ENCODE measurements around the gene GNL3L.
"Not testable (repeated sequence)": the region's sequence is repeated elsewhere in the genome, so short reads cannot be mapped to it uniquely, and the experiment has no call there.

Gene GNL3L

DNA sequence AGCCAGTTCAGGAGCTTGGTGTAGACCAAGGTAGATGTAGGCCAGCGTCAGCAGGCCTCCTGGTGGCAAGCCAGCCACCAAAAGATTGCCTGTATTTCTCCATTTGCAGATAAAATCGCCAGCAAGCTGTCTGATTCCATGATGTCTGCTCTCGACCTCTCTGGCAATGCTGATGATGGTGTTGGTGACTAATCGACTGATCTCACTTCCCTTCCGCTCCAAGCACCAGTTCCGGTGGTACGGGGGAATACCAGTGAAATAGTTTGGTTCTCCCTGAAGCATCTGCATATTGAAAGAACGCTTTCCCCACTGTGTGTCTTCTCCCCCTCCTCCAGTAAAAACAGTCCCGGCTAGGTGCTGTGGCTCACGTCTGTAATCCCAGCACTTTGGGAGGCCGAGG, 30.4 kb downstream of the GNL3L start:
- no peak for DNase-seq (ENCODE audit: low read depth in 2 of 2)

DNA sequence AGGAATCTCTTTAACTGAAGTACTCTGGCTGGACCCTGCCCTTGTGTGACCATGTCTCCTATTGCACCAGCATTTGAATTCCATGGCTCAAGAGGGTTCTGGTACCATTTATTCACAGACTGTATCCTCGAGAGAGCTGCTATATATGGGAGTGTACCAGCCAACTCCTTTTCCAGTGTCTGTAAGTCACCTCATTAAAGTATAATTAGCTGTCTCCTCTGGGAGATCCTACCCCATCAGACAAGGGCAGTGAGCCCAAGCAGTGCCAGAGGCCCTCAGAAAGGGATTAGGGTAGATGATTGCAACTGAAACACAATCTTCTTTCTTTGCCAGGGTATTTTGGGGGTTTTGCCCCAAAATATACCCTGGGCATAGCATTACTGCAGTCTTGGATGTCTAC, 31.6 kb downstream of the GNL3L start:
- DNase-seq (ENCODE audit: low read depth in 2 of 2): no peak

DNA sequence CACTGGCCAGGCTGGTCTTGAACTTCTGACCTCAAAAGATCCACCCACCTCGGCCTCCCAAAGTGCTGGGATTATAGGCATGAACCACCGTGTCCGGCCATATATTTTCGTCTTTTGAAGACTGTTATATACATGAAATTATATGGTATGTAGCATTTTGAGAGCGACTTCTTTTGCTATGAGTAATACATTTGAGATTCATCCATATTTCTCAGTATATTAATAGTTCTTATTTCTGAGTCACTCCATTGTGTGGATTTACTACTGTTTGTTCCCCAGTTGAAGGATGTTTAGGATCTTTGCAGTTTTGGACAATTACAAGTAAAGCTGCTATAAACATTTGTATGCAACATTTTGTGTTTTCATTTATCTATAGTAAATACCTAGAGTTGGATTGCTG, 34.9 kb downstream of the GNL3L start:
- DNase-seq (ENCODE audit: low read depth in 2 of 2): no peak

DNA sequence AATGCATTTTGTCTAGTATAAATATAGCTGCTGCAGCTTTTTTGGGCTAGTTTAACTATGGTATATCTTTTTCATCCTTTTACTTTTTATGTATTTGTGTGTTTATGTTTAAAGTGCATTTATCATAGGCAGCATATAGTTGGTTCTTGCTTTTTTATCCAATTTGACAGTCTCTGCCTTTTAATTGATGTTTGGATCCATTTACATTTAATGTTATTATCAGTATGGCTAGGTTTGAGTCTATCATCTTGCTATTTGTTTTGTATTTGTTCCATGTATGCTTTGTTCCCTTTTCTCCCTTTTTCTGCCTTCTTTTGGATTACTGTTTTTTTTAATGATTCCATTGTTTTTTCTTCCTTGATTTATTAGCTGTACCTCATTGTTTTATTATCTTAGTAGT, 40.3 kb downstream of the GNL3L start:
- no peak for DNase-seq (ENCODE audit: low read depth in 2 of 2)

DNA sequence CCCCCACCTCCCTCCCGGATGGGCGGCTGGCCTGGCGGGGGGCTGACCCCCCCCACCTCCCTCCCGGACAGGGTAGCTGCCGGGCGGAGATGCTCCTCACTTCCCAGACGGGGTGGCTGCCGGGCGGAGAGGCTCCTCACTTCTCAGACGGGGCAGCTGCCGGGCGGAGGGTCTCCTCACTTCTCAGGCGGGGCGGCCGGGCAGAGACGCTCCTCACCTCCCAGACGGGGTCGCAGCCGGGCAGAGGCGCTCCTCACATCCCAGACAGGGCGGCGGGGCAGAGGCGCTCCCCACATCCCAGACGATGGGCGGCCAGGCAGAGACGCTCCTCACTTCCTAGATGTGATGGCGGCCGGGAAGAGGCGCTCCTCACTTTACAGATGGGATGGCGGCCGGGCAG, 42.6 kb downstream of the GNL3L start:
- DNase-seq (ENCODE audit: low read depth in 2 of 2): not testable (repeated sequence)

DNA sequence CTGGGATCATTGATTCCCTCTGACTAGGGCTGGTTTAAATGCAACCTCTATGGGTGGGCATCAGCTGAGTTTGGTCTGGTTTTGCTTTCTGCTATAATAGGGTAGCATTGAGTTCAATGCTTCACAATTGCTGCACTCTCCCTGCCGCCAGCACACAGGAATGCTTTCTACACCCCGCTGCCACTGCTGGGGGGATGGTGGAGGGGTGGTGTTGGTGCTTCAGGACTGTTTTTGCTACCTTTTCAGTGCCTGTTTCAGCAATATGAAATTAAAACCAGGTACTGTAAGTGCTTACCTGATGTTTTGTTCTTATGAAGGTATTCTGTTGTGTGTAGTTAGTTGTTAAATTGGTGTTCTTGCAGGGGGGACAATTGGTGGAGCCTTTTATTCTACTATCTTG, 67.7 kb downstream of the GNL3L start:
- no peak for DNase-seq (ENCODE audit: low read depth in 2 of 2)

DNA sequence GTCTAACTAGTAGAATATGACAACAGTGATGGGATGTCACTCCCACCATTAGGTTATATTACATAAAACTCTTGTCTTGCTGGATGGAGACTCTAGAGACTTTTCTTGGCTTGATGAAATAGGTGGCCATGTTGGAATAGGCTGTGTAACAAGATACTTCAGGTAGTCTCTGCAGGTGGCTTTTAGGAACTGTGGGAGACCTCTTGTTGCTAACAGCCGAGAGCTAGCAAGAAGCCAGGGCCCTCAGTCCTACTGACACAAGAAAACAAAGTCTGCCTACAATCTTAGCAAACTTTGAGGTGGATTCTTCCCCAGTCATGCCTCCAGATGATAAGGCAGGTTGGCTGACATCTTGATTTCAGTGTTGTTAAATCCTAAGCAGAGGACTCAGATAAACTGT, 72.5 kb downstream of the GNL3L start:
- no peak for DNase-seq (ENCODE audit: low read depth in 2 of 2)

All from stimulated activated CD4-positive, alpha-beta T cell treated with anti-CD3 and anti-CD28 coated beads, Interleukin-1b, Interleukin-23, amount 100 ng/mL, for 1 hour (primary cell).